Stimulated activated CD8-positive, alpha-beta memory T cell treated with anti-CD3 and anti-CD28 coated beads, Interleukin-15, amount 100 ng/mL, for 24 hours (primary cell): ENCODE measurements around the gene C1orf198.
"Not testable (repeated sequence)": the region's sequence is repeated elsewhere in the genome, so short reads cannot be mapped to it uniquely, and the experiment has no call there.

Source experiments
- DNase-seq: peaks from one replicate; pipeline ENCODE4 v3.0.0-alpha.2; 2020; ENCODE audit warnings: low read depth

Gene C1orf198

DNA sequence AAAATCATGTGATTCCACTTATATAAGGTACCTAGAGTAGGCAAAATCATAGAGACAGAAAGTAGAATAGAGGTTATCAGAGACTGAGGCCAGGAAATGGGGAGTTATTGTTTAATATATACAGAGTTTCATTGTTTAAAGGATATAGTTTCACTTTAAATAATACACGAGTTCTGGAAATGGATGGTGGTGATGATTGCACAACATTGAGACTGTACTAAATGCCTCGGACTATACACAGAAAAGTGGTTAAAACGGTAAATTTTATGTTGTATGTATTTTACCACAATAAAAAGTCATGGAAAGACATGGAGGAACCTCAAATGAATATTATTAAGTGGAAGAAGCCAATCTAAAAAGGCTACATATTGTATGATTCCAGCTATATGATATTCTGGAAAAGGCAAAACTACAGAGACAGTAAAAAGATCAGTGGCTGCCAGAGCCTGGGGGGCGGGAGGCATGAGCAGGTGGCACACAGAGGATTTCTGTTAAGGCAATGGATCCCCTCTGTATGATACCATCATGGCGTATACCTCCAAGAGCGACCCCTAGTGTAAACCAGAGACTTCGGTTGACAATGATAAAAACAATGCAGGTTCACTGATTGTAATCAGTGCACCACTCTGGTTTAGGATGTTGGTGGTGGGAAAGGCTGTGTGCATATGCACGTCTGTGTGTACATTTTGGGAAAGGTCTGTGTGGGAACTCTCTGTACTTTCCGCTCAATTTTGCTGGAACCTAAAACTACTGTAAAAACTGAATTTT lies 7.5 kb downstream of the C1orf198 start:
- DNase-seq: no peak

DNA sequence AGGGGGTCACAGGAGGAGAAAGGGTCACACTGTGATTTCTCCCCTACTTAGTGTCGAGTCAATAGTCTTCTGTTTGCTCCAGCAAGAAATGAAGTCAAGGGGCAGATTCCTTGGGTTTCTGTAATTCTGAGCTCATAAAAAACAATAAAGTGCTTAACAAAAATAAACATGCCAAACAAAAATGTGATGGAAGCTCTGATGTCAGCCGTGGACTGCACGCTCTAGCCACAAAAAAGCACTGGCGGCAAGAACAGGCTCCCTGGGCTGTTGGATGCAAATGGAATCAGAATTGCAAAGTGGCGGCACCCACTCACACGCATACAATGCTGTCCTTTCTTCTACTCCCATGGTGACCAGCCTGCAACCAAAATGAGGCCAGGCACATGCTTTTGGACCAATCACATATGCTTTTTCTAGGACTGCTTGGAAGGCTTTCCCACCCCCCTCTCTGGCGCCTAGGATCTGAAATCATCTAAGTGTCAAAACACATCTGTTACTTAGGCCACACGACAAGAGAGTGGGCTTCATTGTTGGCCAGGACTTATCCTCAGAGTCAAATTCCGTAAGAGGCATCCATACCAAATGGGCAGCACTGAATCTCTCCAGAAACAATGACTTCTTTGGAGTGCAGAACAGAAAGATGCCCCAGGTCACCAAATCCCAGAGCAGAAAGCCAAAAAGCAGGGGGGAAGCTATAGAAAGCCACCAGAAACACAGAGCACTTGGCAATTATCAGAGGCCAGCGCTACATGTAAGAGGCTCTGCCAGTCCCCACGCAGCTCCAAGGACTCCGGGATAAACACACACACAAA lies 9.2 kb downstream of the C1orf198 start:
- no peak for DNase-seq

DNA sequence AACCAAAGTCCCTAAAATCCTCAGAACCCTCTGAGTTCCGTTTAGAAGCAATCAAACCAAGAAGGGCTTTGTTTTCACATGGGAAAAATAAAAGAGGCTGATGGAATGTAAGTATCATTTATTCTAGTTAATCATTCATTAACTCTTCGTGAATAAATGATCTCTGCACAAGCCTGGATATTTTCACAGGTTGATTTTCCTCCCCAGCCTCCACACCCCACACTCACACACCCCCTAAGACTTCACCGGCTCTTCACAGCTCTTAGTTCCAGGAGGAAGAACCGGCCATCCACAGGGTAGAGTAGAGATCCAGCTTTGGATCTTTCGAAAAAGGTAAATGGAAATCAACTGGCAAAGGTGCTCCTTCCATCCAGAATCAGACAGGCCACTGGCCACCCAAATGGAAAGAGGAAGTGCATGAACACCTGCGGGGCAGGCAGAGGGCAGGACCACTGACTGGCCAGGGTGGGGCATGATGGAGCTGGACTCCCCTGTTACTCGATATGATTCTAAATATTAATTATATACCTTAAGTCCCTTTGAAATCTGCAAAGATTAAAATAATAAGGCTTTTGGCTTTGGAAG lies 10.0 kb downstream of the C1orf198 start:
- DNase-seq: no peak

DNA sequence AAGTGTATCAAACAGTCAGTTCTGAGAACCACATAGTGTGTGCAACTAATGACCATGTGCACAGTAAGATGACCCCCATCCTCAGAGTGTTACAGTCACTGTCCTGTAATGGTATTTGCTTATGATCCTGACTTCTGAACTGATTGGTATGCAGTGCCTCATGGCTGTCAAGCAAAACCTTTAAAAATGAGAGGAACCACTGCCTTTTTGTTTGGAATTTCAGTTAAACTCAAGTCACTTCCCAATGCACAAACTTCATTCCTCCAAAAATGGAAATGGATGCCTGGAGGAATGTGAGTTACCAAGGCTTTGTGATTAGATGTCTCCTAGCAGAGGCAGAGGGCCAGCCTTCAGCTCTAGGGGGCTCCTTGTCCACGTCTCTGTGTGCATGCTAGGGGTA lies 10.5 kb downstream of the C1orf198 start:
- DNase-seq: no peak

DNA sequence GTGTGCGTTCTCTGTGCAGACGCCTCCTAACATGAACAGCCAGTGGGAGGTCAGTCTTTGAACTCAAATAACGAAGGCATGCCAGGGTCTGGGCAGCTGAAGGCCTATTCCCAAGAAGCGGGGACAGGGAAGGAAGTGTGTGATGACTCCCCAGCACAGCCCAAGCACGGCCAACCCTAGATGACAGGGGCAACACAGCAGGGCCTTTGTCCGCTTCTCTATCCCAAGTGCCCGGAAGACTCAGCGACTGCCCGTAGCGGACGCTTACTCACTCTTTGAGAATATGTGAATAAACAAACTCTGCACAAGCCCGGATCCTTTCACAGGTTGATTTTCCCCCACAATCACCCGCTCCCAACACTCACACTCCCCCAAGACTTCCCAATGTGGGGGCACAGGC lies 11.2 kb downstream of the C1orf198 start:
- no peak for DNase-seq

DNA sequence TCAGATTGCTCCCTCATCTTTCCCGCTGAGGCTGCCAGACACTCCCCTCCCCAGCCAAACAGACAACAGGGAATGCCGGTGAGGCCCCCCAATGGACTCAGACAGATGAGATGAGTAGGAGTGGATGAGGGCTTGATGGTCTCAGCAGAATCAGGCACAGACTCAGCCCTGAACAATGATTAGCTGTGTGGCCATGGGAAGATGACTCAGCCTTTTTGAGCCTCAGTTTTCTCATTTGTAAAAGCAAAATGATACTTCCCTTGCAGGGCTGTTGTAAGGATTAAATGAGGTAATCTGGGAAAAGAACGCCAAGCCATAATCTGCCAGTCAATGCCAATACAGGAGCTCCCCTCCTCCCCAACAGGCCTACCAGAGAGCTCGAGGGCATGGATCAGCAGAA lies 12.4 kb downstream of the C1orf198 start:
- no peak for DNase-seq

DNA sequence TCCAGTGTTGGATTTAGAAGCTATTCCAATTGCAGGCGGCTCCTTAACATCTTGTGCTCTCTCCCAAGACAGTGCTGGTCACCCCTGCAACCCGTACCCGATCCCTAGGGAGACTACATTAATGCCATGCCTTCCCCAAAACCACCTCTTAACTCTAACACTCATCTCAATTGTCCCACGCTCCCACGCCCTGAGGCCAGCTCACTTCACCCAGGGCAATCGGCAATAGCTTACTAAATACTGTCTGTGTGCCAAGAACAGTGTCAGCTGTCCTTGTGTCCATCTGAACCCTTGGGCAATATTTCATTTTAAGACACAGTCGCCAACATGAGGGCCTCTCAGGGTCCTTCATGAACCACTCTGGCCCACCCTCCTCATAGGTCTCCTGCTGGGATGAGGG lies 13.9 kb downstream of the C1orf198 start:
- no peak for DNase-seq

DNA sequence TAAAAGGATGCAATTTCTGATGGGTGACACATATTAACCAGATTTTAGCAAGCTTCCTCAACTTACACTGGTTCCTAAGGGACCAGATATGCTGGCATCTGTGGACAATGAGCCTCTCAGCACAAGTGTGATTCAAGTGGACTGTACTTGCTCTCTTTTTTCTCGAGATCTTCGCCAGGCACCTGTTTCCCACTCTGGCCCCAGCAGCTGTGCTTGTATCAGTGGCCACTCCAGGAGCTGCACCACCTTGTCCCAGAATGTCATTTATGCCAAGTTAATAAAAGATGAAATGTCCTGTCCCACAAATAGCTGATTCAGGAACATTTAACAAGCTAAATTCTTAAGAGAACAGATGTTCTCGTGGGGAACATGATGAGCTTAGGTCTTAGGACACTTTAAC lies 14.6 kb downstream of the C1orf198 start:
- DNase-seq: no peak

DNA sequence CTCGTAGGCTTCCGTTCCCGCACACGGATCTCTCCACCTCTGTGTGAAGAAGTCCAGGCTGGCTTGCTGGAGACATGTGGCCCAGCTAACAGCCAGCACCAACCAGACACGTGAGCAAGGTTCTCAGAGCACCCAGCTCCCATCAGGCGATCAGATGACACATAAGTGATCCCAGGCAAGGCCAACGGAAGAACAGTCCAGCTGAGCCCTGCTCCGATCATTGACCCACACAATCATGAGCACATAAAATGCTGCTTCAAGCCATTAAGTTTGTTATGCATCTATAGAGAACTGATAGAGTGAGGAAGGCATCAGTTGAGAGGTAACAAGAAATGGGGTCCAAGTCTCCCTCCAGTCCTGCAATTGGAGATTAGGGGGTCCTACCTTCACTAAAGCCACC lies 15.4 kb downstream of the C1orf198 start:
- no peak for DNase-seq

DNA sequence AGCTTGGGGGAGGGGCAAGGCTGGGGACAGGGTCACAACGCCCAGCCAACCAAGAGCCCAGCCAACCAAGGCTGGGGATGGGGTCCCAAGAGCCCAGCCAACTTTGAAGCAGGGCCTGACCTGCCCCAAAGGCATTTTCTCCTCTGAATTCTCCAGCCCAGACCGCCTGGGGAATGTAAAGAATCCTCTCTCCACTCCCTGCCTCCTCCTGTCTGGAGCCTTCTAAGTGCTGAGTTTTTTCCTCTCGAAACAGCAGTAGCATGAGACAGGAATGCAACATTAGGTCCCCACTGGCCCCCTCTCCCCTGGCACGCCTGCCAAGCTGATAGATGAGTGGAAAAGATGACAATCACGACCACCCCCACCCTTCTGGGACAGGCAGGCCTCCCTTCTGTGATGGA lies 17.0 kb downstream of the C1orf198 start:
- no peak for DNase-seq

DNA sequence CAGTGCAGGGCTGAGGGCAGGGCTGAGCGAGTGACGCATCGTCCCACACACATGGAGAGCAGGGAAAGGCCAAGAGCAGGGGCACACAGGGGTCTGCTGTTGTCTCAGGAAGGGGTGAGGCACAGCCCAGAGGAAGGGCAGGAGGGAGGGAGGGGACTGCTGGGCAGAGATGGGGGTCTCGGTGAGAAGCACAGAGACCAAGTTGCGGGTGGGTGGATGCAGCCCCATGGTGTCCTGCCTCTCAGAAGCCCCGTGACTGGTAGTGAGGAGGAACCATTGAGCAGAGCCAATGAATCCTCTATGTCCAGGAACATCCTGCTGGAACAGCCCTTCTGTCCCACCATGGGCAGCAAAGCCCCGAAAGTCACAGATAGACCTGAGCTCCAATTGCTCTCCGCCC lies 17.8 kb downstream of the C1orf198 start:
- no peak for DNase-seq

DNA sequence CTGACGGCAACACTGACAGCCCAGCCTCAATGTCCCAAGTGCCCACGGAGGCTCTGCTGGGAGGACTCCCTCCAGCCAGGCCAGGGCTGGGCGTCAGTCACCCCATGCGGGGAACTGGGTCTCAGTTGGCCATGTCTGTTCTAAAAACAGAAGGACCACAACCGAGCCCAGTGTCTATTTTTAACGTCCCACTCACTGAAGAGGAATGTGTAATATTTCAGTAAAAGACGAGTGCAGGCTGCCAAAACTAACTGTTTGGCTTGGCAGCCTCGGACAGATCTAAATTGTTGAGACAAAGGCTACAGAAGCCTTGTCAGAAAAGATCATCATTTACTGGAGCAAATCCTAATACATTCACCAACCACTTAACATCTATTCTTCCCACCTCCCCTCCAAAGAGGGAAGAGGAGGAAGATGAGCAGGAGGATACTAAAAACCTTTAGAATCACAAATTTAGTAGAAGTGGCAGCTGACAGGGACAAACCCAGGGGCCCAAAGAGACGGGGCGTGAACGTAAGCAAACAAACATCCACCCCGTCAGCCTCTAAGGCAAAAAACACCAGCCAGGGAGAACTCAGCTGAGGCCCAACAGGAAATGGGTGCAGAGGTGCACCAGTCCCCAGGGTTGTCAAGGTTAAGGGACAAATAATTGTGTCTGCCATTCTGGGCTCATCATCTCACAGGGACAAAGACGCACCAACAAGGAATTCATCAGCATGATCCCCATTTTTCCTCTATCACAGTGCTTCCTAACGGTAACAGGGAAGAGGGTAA lies 18.7 kb downstream of the C1orf198 start:
- no peak for DNase-seq

DNA sequence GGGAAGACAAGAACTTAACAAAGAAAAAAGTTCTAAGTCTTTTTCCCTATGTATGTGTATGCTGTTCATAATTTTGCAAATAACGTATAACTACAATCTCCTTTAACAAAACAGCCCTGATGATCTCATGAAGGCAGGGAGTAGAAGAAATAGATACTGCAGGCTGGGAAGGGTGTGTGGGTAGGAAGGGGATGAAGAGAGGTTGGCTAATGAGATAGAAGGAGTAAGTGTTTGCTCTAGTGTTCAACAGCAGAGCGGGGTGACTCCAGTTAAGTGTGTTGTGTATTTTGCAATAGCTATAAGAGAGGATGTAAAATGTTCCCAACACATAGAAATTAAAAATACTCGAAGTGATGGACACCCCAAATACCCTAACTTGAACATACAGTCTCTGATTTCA lies 20.1 kb downstream of the C1orf198 start:
- DNase-seq: no peak

DNA sequence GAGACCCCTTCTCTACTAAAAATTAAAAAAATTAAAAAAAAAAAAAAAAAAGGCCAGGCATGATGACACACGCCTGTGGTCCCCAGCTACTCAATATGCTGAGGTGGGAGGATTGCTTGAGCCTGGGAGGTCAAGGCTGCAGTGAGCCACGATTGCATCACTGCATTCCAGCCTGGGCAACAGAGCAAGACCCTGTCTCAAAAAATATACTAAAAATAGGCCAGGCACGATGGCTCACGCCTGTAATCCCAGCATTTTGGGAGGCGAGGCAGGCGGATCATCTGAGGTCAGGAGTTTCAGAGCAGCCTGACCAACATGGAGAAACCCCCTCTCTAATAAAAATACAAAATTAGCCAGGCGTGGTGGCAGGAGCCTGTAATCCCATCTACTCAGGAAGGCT lies 23.1 kb downstream of the C1orf198 start:
- DNase-seq: not testable (repeated sequence)

DNA sequence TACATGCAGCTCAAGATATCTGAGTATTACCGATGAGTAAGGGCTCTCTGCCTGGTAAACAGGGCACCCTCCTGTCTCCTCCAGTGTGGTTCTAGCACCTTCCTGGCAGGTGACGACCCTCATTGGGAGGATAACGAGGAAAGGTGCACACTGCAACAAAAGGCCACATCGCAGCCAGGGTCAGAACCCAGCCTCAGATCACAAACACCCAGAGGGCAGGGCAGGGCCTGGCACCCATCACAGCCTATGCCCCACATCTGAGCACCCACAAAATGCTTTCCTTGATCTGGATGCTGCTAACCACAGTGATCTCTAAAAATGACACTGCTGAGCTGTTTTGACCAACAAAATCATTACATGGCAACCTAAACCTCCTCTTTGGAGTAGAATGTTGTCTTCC lies 23.8 kb downstream of the C1orf198 start:
- DNase-seq: no peak

DNA sequence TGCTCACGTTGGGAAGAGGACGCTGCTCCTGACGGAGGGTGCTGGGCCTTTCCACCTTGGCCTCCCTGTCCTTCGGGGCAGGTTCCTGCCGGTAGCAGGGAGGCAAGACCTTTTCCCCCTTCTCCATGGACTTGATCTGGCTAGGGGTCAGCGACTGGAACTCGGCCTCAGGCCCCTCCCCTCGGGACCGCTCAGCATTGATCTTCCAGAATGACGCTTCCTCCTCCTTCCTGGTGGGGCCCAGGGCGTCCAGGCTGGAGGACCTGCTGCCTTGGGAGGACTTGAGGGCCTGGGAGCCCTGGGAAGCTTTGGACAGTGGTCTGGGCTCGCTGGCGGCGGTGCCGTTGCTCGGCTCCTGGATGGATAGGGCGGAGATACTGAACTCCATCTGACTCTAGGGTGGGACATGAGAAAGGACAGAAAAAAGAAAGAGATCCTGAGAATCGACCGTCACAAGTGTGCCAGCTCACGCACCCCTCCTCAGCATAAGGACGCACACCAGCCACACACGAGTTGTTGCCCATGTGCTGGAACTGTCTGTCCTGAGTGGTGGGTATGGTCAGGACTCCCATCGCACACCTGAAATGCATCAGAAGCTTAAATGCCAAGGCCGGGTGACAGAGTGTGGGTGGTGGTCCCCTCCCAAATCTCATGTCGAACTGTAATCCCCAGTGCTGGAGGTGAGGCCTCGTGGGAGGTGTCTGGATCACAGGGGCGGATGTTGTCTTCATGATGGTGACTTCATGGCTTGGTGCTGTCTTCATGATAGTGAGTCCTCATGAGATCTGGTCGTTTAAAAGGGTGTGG lies 24.6 kb downstream of the C1orf198 start:
- DNase-seq: no peak

DNA sequence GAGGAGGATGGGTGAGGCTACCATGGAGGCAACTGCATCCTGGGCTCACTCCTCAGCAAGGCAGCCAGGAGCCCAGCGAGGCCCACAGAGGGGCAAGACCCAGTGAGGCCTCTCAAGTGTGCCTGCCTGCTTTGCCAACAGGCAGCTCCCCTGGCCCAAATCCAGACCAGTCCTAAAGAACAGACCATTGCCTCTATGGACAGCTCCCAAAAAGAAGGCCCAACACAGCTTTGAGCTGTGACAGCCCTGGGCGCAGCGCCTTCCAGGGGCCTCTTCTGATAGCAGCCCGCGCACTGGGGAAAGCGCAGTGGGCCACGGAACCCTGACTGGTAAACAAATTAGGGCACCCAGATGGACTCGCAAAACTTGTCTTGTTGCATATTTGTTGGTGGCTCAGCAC lies 25.5 kb downstream of the C1orf198 start:
- no peak for DNase-seq

DNA sequence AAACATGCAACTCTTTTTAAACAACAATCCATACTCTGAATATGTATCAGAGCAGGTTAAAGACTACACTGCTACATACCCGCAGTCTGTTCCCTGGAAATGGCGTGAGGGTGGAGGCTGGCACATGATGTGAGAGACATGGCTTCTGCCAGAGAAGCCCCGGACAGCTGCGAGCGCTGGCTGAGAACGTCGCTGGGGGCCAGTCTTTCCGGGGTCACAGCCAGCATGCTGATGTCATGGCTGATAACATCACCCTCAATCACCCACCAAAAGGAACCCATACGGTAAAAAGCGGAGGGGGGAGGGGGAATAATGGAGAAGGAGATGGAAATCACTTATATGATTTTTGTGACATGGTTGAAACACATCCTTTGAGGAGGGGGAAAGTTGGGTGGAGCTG lies 29.1 kb downstream of the C1orf198 start:
- no peak for DNase-seq

DNA sequence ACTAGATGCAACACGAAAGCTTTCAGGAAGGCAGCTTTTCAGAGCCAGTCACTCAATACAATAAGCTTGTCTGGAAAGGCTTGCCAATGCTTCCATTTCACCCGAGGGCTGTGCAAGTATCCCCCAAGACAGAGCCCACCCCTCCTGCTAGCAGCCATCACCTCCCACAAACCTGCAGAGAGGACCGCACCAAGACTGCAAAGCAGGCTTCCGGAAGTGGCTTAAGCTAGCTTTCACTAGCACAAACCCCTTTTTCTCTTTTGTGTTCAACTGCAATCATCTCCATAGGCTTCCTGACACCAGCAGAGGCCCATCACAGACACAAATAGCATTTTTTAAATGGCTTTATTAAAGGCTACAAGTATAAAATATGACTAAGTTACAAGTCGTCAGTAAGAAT lies 31.5 kb downstream of the C1orf198 start:
- DNase-seq: no peak

DNA sequence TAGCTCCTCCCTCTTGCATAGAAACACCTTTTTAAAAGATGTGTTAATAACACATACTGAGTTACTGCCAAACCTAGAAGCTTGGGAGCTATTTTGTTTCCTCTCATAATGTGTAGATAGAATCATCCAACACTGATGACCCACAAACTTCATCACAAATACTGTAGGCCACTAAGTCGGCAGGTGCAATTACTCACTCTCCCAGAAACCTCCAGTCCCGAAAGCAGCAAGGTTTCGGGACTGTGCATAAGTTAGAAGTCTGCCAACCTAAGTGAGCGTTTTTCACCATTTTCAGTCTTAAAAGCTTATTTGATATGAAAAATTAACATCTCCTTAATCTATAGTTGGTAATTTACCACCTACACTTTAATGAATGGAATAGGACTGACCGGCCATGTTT lies 32.0 kb downstream of the C1orf198 start:
- no peak for DNase-seq

DNA sequence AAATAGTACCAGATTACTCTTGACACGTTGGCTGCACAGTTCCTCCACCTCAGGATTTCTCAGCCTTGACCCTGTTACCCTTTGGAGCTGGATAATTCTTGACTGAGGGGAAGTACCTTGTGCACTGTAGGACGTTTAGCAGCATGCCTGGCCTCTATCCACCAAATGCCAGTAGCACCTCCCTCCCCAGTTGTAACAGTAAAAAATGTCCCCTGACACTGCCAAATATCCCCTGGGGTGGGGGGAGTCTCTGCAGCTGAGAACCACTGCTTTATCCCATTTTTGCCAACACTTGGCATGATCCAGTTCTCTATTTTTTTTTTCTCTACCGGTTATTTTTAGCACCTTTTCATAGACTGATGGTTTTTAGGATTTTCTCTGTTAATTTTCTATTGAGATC lies 34.0 kb downstream of the C1orf198 start:
- no peak for DNase-seq

DNA sequence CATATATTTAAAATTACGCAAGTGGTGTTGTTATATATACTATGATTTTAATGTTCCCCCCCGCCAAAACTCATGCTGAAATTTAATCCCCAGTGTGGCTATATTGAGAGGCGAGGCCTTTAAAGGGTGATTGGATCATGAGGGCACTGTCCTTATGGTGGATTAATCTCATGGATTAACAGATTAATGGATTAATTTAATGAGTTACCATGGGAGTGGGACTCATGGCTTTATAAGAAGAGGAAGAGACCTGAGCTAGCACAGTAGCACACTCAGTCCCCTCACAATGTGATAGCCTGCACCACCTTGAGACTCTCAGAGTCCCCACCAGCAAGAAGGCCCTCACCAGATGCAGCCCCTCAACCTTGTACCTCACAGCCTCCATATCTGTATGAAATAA lies 34.8 kb downstream of the C1orf198 start:
- no peak for DNase-seq
